Activated T-helper 17 cell treated with anti-CD3 and anti-CD28 coated beads, Interleukin-2, amount 50 U/mL, for 72 hours (primary cell): Measurements from ENCODE around the gene SCAI. TPM values are rescaled to one million over a fixed set of nuclear protein-coding genes. Genes with fewer than 3 reads are reported as not detected.
A peak's percentile ranks its signal among the peaks of the same experiment; 100 is the strongest.
"Not testable (repeated sequence)": the region's sequence is repeated elsewhere in the genome, so short reads cannot be mapped to it uniquely, and the experiment has no call there.

Experiments
- ATAC-seq: fragments of 150-1000 bp; cut with Tn5 transposase; replicated peaks from 2 replicates; pipeline ENCODE4 v1.10.0; 2021; ENCODE audit warnings: mild to moderate bottlenecking, moderate library complexity
- H3K27ac Mint-ChIP-seq: one replicate; pipeline ENCODE4 v1.8.0; 2022; ENCODE audit warnings: mixed read lengths
- H3K27me3 Mint-ChIP-seq: one replicate; pipeline ENCODE4 v1.8.0; 2022; ENCODE audit warnings: mixed read lengths
- H3K36me3 Mint-ChIP-seq: one replicate; pipeline ENCODE4 v1.8.0; 2022; ENCODE audit warnings: low read depth, mild to moderate bottlenecking, mixed read lengths
- H3K4me1 Mint-ChIP-seq: one replicate; pipeline ENCODE4 v1.8.0; 2022; ENCODE audit warnings: mixed read lengths
- H3K4me3 Mint-ChIP-seq: one replicate; pipeline ENCODE4 v1.8.0; 2022; ENCODE audit warnings: mild to moderate bottlenecking, mixed read lengths
- H3K9me3 Mint-ChIP-seq: one replicate; pipeline ENCODE4 v1.8.0; 2022; ENCODE audit warnings: mixed read lengths
- total RNA-seq, 2 donors: library from RNA; stranded (reverse); gene quantifications; one replicate each; pipeline ENCODE4 v1.2.3, GENCODE V29; 2022

SCAI gene
- total RNA-seq, 2 donors from 2014 or later = 9.7 to 16.1 TPM

DNA sequence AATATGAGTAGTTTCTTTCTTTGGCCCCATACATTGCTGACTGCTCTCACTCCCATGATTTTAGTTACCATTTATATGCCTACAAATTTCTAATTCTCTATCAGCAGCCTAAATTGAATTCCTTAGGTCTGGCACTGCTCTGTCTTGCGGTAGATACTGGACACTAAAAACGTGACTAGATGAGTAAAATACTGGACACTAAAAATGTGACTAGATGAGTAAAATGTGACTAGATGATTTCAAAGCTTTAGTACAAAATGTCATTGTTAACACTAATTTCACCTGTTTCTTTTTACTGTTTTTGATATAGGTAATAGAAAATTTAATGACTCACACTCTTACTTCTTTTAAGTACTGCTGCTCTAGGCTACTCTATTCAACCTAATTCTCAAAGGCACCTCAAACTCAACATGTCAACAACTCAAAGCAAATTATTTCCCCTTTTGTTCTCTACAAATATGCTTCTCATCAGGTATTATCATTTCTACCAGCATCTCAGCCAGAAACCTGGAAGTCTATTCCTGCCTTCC, 171.0 kb downstream of the SCAI start:
- Mint-ChIP-seq H3K27me3 (no peaks in the 10 kb centered on the region), H3K36me3 (peaks cover 37% of the 10 kb centered on the region), H3K4me1 (peaks cover 8% of the 10 kb centered on the region), H3K9me3 (no peaks in the 10 kb centered on the region), H3K27ac (no peak overlapping the region), H3K4me3 (no peak overlapping the region)
- peak; percentile 76 for ATAC-seq

DNA sequence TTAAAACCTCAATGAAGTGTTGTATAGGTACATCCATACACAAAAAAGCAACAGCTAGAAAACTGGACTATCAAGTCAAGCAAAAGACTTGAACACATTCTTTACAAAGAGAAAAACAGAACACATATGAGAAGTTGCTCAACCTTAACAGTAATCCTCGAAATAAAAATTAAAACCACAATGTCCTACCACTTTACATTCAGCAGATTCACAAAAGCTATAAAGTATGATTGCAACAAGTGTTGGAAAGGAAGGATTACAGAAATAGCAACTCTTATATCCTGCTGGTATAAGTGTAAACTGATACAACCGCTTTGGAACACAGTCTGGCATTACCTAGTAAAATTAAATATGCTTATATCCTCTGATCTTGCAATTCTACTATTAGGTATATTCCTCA, 173.9 kb downstream of the SCAI start:
- no peak overlapping the region for H3K27ac Mint-ChIP-seq
- no peak overlapping the region for H3K4me3 Mint-ChIP-seq

DNA sequence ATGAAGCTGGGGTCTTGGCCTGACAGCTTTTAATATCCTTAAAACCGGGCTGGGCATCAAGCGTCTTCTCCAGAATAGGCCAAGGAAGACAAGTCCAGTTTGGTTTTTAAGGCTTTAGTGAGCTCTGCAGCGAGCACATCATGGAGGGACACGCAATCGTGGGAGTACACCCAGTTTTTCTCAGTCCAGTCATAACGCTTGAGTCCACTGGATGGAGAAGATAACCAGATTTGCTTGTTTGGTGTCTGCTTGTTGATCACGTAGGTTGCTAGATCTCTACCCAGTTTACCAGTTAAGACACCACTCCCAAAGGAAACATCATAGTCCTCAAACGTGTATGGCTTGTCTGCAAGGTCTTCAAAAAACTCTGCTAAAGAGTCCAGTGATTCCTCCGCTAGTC, 175.1 kb downstream of the SCAI start:
- no peak for ATAC-seq
- H3K27ac Mint-ChIP-seq = no peak overlapping the region

More for the DNA sequence above, 173.9 kb downstream of the SCAI start:
- peaks cover 13% of the 10 kb centered on the region for H3K4me1 Mint-ChIP-seq
- peaks cover 31% of the 10 kb centered on the region for H3K36me3 Mint-ChIP-seq
- no peaks in the 10 kb centered on the region for H3K27me3 Mint-ChIP-seq
- no peak for ATAC-seq
- no peaks in the 10 kb centered on the region for H3K9me3 Mint-ChIP-seq

DNA sequence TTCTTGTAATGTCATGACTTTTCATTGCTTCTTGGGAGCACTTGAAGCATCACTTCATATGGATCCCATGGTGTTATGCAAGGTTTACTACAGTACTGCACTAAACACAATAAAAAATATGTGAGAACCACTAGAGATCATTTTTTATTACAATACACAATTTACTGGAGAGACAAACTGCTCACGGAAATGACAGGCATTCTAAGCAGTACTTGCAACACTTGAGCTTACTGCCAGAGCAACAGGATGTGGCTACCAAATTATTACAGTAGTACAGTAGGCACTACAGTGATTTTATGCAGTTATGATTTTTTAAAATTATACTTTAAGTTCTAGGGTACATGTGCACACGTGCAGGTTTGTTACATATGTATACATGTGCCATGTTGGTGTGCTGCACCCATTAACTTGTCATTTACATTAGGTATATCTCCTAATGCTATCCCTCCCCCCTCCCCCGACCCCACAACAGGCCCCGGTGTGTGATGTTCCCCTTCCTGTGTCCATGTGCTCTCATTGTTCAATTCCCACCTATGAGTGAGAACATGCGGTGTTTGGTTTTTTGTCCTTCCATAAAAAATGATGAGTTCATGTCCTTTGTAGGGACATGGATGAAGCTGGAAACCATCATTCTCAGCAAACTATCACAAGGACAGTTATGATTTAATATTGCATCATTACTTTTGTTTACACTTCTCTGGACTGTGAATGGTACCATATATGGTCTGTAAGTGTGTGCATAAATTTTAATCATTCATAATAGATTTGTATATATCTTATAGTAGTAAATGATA, 177.4 kb downstream of the SCAI start:
- H3K36me3 Mint-ChIP-seq, H3K4me1 Mint-ChIP-seq, H3K9me3 Mint-ChIP-seq, H3K27me3 Mint-ChIP-seq: not testable (repeated sequence)
- ATAC-seq = peak; percentile 73
- Mint-ChIP-seq H3K4me3 (peak overlapping the region; percentile 39), H3K27ac (peak overlapping the region; percentile 80)

More for the DNA sequence above, 175.1 kb downstream of the SCAI start:
- Mint-ChIP-seq H3K9me3 (no peaks in the 10 kb centered on the region), H3K4me3 (no peak overlapping the region), H3K36me3 (peaks cover 23% of the 10 kb centered on the region), H3K27me3 (no peaks in the 10 kb centered on the region), H3K4me1 (peaks cover 13% of the 10 kb centered on the region)

DNA sequence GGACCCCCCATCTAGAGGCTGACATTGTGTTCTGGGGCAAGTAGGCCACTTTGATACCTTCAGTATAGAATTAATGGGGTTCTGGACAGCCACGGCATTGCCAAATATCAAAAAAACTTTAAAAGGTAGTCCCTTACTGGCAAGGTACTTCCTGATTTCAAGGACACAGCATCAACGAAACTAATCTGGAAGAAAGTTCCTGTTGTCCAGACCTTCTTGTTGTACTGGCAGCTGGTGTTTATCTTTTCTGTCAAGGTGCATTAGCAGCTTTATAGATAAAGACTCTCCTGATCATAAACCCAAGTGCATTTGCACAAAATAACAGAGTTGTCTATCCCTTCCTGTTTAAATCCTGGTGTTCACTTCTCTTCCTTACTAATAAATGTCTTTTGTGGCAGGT, 178.7 kb downstream of the SCAI start:
- Mint-ChIP-seq H3K36me3 (no peaks in the 10 kb centered on the region), H3K4me1 (peaks cover 5% of the 10 kb centered on the region), H3K9me3 (no peaks in the 10 kb centered on the region), H3K27ac (peak overlapping the region; percentile 80), H3K27me3 (no peaks in the 10 kb centered on the region), H3K4me3 (no peak overlapping the region)
- no peak for ATAC-seq

DNA sequence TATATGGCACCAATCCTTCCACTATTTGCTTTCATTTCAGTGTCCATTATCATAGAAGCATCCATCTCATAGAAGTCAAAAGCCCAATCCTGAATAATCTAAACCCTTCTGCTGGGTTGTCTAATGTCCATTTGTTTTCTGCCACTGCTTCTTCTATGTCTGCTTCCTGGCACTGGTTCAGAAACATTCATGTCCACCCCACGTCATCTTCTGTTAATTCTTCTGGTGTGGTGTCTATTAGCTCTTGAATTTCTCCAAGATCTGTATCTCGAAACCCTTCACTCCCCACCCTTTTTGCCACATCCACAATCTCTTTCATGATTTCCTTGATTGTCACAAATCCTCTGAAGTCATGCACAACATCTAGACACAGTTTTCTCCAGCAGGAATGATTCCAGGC, 179.3 kb downstream of the SCAI start:
- no peak for ATAC-seq
- Mint-ChIP-seq H3K9me3 (no peaks in the 10 kb centered on the region), H3K36me3 (no peaks in the 10 kb centered on the region), H3K27ac (no peak overlapping the region), H3K4me3 (no peak overlapping the region), H3K4me1 (peaks cover 5% of the 10 kb centered on the region), H3K27me3 (no peaks in the 10 kb centered on the region)

DNA sequence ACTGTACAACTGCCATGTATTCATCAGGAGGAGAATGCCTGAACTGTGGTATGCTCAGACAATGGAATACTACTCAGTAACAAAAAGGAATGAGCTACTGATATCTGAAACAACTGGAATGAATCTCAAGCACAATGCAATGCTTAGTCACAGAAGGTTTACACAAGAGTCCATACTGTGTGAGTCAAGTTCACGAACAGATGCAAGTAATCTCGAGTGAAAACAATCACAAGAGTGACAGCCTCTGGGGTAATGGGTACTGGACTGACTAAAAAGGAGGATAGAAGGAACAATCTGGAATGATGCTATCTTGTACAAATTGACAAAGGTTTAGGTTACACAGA, 182.9 kb downstream of the SCAI start:
- H3K9me3 Mint-ChIP-seq = no peaks in the 10 kb centered on the region
- H3K4me3 Mint-ChIP-seq = no peak overlapping the region
- peak; percentile 24 for ATAC-seq
- H3K4me1 Mint-ChIP-seq = peaks cover under 1% of the 10 kb centered on the region
- no peak overlapping the region for H3K27ac Mint-ChIP-seq
- no peaks in the 10 kb centered on the region for H3K27me3 Mint-ChIP-seq
- no peaks in the 10 kb centered on the region for H3K36me3 Mint-ChIP-seq

DNA sequence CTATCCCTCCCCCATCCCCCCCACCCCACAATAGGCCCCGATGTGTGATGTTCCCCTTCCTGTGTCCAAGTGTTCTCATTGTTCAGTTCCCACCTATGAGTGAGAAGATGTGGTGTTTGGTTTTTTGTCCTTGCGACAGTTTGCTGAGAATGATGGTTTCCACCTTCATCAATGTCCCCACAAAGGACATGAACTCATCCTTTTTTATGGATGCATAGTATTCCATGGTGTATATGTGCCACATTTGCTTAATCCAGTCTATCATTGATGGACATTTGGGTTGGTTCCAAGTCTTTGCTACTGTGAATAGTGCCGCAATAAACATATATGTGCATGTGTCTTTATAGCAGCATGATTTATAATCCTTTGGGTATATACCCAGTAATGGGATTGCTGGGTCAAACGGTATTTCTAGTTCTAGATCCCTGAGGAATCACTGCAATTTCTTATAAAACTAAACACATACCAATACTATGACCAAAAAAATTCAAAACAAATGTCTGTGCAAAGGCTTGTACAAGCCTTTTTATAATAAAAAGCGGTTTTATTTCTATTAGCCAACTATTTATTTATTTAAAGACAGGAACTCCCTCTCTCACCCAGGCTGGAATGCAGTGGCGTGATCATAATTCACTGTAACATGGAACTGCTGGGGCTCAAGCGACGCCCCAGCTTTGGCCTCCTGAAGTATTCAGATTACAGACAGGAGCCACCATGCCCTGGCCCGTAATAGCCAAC, 183.5 kb downstream of the SCAI start:
- H3K4me1 Mint-ChIP-seq, H3K27ac Mint-ChIP-seq: not testable (repeated sequence)

GRCh38 chr9:124954255-124954654, 189.1 kb downstream of the SCAI start:
- no peaks in the 10 kb centered on the region for H3K4me1 Mint-ChIP-seq
- ATAC-seq = no peak
- H3K36me3 Mint-ChIP-seq = no peaks in the 10 kb centered on the region
- no peaks in the 10 kb centered on the region for H3K27me3 Mint-ChIP-seq
- no peak overlapping the region for H3K27ac Mint-ChIP-seq
- no peak overlapping the region for H3K4me3 Mint-ChIP-seq
- no peaks in the 10 kb centered on the region for H3K9me3 Mint-ChIP-seq

More for the DNA sequence above, 183.5 kb downstream of the SCAI start:
- not testable (repeated sequence) for ATAC-seq, H3K36me3 Mint-ChIP-seq, H3K27me3 Mint-ChIP-seq, H3K4me3 Mint-ChIP-seq, H3K9me3 Mint-ChIP-seq

GRCh38 chr9:124950050-124950718, 193.1 kb downstream of the SCAI start:
- no peak overlapping the region for H3K4me3 Mint-ChIP-seq
- no peaks in the 10 kb centered on the region for H3K9me3 Mint-ChIP-seq
- no peaks in the 10 kb centered on the region for H3K36me3 Mint-ChIP-seq
- H3K27me3 Mint-ChIP-seq = no peaks in the 10 kb centered on the region
- ATAC-seq = no peak
- no peak overlapping the region for H3K27ac Mint-ChIP-seq
- H3K4me1 Mint-ChIP-seq = no peaks in the 10 kb centered on the region

- no peak overlapping the region for H3K27ac Mint-ChIP-seq
- ATAC-seq = no peak
Observed at GRCh38 chr9:124949387-124949786, 193.9 kb downstream of the SCAI start.

DNA sequence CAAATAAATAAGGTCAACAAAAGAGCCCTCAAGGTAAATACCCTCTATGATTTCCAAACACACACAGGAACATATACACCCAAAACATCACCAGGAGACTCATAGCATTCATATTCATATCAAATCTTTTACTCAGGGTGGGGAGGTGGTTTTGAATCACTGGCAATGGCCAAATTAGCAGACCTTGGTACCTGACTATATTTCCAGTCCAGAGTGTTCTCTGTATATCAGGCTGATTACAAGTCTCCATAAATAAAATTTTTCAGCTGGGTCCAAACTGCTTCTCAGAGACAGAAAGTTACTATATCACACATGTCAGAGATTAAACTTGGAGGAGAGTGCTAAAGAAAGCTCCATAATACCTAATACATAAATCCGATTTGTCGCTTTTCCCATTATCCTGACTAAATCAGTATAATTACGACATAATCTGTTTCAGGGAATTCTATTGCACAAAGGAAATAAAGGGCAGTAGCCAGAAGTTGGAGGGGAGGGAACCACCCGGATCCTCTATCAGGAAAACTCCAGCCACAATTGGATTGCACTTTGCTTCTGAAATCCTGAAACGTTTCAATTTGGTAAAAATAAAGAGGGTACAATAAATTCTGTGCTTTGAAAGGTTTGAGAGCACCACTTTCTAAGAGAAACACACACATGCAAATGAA, 195.5 kb downstream of the SCAI start:
- H3K36me3 Mint-ChIP-seq = no peaks in the 10 kb centered on the region
- H3K27me3 Mint-ChIP-seq = no peaks in the 10 kb centered on the region
- no peaks in the 10 kb centered on the region for H3K4me1 Mint-ChIP-seq
- ATAC-seq = no peak
- H3K9me3 Mint-ChIP-seq = no peaks in the 10 kb centered on the region
- no peak overlapping the region for H3K27ac Mint-ChIP-seq
- H3K4me3 Mint-ChIP-seq = no peak overlapping the region

More at GRCh38 chr9:124949387-124949786, 193.9 kb downstream of the SCAI start:
- H3K27me3 Mint-ChIP-seq = no peaks in the 10 kb centered on the region
- H3K4me3 Mint-ChIP-seq = no peak overlapping the region
- H3K4me1 Mint-ChIP-seq = no peaks in the 10 kb centered on the region
- H3K9me3 Mint-ChIP-seq = no peaks in the 10 kb centered on the region
- H3K36me3 Mint-ChIP-seq = no peaks in the 10 kb centered on the region

DNA sequence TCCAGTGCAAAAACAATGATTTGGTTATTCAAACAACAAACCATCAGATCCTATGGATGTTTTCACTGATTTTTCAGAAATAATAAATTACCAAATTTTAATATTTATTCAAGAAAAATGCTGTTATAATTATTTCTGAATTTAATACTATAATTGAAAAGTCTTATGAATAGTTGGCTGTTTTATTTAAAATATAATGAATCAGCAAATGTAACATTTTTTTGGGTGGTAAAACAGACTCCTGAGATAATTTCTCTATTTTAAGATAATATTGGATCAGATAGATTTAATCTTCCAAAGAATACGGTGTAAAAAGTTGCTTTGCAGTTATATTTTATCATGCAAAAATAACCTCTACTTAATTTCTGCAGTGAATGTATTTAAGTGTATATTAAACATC, 197.2 kb downstream of the SCAI start:
- Mint-ChIP-seq H3K27ac (no peak overlapping the region), H3K27me3 (no peaks in the 10 kb centered on the region), H3K36me3 (peaks cover 11% of the 10 kb centered on the region), H3K4me3 (no peak overlapping the region), H3K9me3 (no peaks in the 10 kb centered on the region), H3K4me1 (peaks cover 4% of the 10 kb centered on the region)
- no peak for ATAC-seq
